ENCODE results near the gene PPP1R3A. TPM values are rescaled to one million over a fixed set of nuclear protein-coding genes. Genes with fewer than 3 reads are reported as not detected.

The PPP1R3A gene
- total RNA-seq, 1 experiment from 2014 or later: not detected

- Mint-ChIP-seq H3K4me1 (0 out of 4 replicates have a peak, but pooled peaks cover 0 to 2% of the 10 kb centered on the region in 2 experiments), H3K4me3 (no peak overlapping the region), H3K9me3 (peaks cover 2 to 4% of the 10 kb centered on the region in 2 experiments; a peak in 4 of 5 replicates), H3K36me3 (ENCODE audit: insufficient read depth in 1 of 3, low read depth in 3 of 3) (peaks cover 0 to 7% (median 2%) of the 10 kb centered on the region in 3 experiments; a peak in 3 of 7 replicates), H3K27ac (no peak overlapping the region), H3K27me3 (ENCODE audit: low read depth) (no peaks in the 10 kb centered on the region)
- Histone ChIP-seq H3K27me3 (ENCODE audit: insufficient read depth, low read length) (no peaks in the 10 kb centered on the region), H3K4me1 (ENCODE audit: insufficient read depth, low read length) (no peaks in the 10 kb centered on the region), H3K18ac (ENCODE audit: insufficient read length, low read depth, low read length) (no peak overlapping the region), H4K91ac (ENCODE audit: insufficient read length, low read depth, low read length) (no peak overlapping the region), H3K56ac (ENCODE audit: insufficient read length, low read depth, low read length) (no peak overlapping the region), H2BK15ac (ENCODE audit: low read depth, low read length) (no peak overlapping the region), H4K8ac (replicated peaks; ENCODE audit: insufficient read length, low read depth, low read length) (no peak overlapping the region), H3K9me3 (ENCODE audit: control insufficient read depth, low read depth, low read length) (no peaks in the 10 kb centered on the region), H3K9ac (ENCODE audit: extremely low read depth, insufficient read length, low read length) (no peak overlapping the region), H3T11ph (ENCODE audit: low read length) (no peak overlapping the region), H3K79me2 (ENCODE audit: insufficient read depth, low read length) (no peaks in the 10 kb centered on the region), H2AK5ac (ENCODE audit: insufficient read length, low read length) (no peak overlapping the region), H2BK12ac (ENCODE audit: insufficient read length, low read depth, low read length) (no peak overlapping the region), H3K23ac (ENCODE audit: insufficient read length, low read depth, low read length) (no peak overlapping the region), H2BK5ac (ENCODE audit: insufficient read length, low read length) (no peak overlapping the region), H3K23me2 (ENCODE audit: insufficient read length, low read depth, low read length, poor library complexity, severe bottlenecking) (no peaks in the 10 kb centered on the region), H3K4me2 (ENCODE audit: insufficient read depth, insufficient read length, low read length) (no peak overlapping the region), H2AFZ (ENCODE audit: low read length) (no peak overlapping the region), H2BK120ac (ENCODE audit: low read depth, low read length, poor library complexity, severe bottlenecking) (no peak overlapping the region), H3K4ac (ENCODE audit: low read depth, low read length) (no peak overlapping the region), H3K27ac (ENCODE audit: insufficient read length, low read depth, low read length) (no peak overlapping the region), H4K5ac (ENCODE audit: insufficient read length, low read depth, low read length) (no peak overlapping the region), H2BK20ac (ENCODE audit: low read depth, low read length, poor library complexity, severe bottlenecking) (no peak overlapping the region), H3K79me1 (ENCODE audit: insufficient read depth, low read depth, low read length, poor library complexity, severe bottlenecking) (no peaks in the 10 kb centered on the region), H3K14ac (ENCODE audit: insufficient read depth, low read length) (no peak overlapping the region), H4K20me1 (ENCODE audit: control insufficient read depth, insufficient read depth, insufficient read length) (no peaks in the 10 kb centered on the region)
- TF ChIP-seq CTCF (conservative IDR thresholded peaks at IDR 0.05): no peak
- WGBS (ENCODE audit: extremely low coverage, insufficient read length, low lambda C conversion rate): no CpG with 5 or more reads among the region's 2 CpGs
- no peak for DNase-seq
These were observed 28.3 kb downstream of the PPP1R3A start for GRCh38 chr7:113890331-113891030.

All from H9 (cell line).